ENCODE data around the gene SEMA4C.
A peak's percentile ranks its signal among the peaks of the same experiment; 100 is the strongest.
"Not testable (repeated sequence)": the region's sequence is repeated elsewhere in the genome, so short reads cannot be mapped to it uniquely, and the experiment has no call there.

SEMA4C gene

GRCh38 chr2:96895746-96896651 is 26.1 kb upstream of the SEMA4C start:
- DNase-seq, result no peak

GRCh38 chr2:96895032-96895745 is 25.3 kb upstream of the SEMA4C start:
- DNase-seq, result no peak

GRCh38 chr2:96894151-96894531 is 24.3 kb upstream of the SEMA4C start:
- no peak for DNase-seq

- no peak for DNase-seq
These were observed 23.6 kb upstream of the SEMA4C start for GRCh38 chr2:96893289-96894150.

- DNase-seq, result no peak
These were observed 21.9 kb upstream of the SEMA4C start for GRCh38 chr2:96891591-96892333.

- DNase-seq, result no peak
These were observed 21.0 kb upstream of the SEMA4C start for GRCh38 chr2:96890726-96891385.

GRCh38 chr2:96890252-96890651 is 20.4 kb upstream of the SEMA4C start:
- no peak for DNase-seq

GRCh38 chr2:96889502-96889901 is 19.6 kb upstream of the SEMA4C start:
- DNase-seq, result not testable (repeated sequence)

GRCh38 chr2:96888072-96889011 is 18.5 kb upstream of the SEMA4C start:
- DNase-seq, result peak; percentile 74

GRCh38 chr2:96887493-96888012 is 17.7 kb upstream of the SEMA4C start:
- peak; percentile 68 for DNase-seq

GRCh38 chr2:96885432-96886347 is 15.8 kb upstream of the SEMA4C start:
- no peak for DNase-seq

- DNase-seq, result no peak
These were observed 14.6 kb upstream of the SEMA4C start for GRCh38 chr2:96884299-96885094.

- DNase-seq, result no peak
These were observed 13.4 kb upstream of the SEMA4C start for GRCh38 chr2:96883306-96883705.

GRCh38 chr2:96882906-96883305 is 13.0 kb upstream of the SEMA4C start:
- DNase-seq, result no peak

- no peak for DNase-seq
These were observed 12.3 kb upstream of the SEMA4C start for GRCh38 chr2:96882230-96882629.

GRCh38 chr2:96881349-96882195 is 11.7 kb upstream of the SEMA4C start:
- DNase-seq, result no peak

GRCh38 chr2:96880891-96881273 is 11.0 kb upstream of the SEMA4C start:
- no peak for DNase-seq

All from femur (tissue), 1 donor.